ENCODE data around the gene ADAMTS2.
"Not testable (repeated sequence)": the region's sequence is repeated elsewhere in the genome, so short reads cannot be mapped to it uniquely, and the experiment has no call there.

Gene ADAMTS2

GRCh38 chr5:179298181-179298993, 46.9 kb downstream of the ADAMTS2 start:
- in situ Hi-C loops (cut with HindIII; ENCODE audit: low sequenced_read_pairs), result no loop called here

GRCh38 chr5:179297486-179298180, 47.6 kb downstream of the ADAMTS2 start:
- in situ Hi-C loops (cut with HindIII; ENCODE audit: low sequenced_read_pairs), result no loop called here

GRCh38 chr5:179297026-179297425, 48.2 kb downstream of the ADAMTS2 start:
- in situ Hi-C loops (cut with HindIII; ENCODE audit: low sequenced_read_pairs), result no loop called here

DNA sequence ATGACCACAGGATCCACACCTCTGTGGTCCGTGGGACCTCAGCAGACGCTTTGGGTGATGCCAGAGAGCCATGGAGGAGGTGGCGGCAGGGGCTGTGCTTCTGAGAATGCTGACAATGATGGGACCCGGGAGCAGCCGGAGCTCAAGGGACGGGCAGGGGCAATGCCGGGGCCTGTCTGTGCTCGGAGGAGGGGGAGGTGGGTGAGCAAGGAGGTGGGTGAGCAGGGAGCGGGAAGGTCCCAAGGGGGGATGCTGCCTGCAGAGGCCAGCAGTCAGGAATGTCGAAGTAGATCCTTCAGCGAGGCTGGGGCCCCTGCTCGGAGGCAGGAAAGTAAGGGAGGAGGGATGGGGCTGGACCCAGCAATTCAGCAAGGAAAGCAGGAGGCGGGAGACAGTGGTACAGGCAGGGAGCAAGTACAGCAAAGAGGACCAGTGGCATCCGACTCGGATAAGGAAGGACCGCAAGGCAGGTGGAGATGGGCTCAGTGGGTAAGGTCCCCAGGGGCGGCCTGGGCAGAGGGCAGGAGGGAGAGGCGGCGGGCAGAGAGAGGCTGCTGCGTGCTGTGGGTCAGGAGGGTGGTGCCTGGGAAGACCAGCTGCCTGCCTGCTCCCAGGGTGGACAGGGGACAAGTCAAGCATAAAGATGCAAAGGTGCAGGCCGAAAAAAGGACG, 49.0 kb downstream of the ADAMTS2 start:
- in situ Hi-C loops (cut with HindIII; ENCODE audit: low sequenced_read_pairs), result no loop called here

DNA sequence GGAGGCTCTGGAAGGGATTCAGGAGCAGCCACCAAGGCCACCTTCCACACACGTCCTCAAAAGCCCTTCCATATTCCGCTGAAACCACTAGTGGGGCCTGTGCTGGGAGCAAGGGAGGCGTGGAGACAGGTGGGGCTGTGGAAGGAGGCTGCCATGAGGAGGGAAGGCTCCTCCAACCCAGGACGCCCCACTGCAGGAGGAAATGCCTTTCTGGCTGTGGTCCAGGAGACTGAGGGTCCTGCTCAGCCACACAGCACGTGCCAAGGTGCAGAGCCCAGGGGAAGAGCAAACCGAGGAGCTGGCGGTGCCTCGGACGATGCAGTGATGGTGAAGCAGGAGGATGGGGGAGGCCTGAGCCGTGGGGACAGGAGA, 49.5 kb downstream of the ADAMTS2 start:
- in situ Hi-C loops (cut with HindIII; ENCODE audit: low sequenced_read_pairs), result no loop called here

DNA sequence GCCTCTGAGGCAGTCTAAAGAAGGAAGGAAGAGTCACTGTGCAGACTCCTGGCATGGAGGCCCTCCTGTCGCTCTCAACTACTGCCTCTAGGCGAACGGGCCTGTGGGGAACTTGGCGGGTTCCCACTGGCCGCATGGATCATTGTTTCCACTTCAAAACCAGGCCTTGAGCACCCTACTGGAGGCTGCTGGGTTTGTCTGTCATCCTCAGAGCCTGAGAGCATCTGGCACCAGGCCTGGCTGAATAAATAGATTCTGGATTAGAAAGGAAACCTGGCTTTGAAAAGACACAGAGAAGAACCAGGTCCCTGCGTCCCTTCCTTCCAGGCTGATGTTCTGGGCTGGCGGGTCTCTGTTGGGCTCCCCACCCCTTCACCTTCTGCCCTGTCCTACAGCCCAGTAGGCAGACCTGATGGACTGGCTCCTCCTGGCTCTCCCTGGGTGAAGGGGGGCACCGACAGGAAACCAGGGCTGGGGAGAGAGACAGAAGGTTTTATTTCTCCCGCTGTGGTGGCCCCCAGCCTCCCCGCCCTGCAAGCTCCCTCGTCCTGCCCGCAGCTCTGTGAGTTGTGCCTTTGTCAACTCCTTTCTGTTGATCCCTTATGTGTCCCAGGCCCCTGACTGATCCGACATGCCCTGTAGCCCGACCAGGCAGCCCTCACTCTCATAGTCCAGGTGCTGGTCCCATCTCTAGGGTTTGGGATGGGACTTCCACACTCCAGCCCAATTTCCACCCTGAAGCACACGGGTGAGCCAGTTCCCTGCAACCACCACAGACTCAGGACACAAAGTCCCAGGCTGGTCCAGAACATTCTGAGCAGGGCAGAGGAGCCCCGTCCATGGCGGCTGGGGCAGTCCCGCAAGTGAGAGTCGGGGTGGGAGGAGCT, 50.1 kb downstream of the ADAMTS2 start:
- in situ Hi-C loops (cut with HindIII; ENCODE audit: low sequenced_read_pairs), result no loop called here

DNA sequence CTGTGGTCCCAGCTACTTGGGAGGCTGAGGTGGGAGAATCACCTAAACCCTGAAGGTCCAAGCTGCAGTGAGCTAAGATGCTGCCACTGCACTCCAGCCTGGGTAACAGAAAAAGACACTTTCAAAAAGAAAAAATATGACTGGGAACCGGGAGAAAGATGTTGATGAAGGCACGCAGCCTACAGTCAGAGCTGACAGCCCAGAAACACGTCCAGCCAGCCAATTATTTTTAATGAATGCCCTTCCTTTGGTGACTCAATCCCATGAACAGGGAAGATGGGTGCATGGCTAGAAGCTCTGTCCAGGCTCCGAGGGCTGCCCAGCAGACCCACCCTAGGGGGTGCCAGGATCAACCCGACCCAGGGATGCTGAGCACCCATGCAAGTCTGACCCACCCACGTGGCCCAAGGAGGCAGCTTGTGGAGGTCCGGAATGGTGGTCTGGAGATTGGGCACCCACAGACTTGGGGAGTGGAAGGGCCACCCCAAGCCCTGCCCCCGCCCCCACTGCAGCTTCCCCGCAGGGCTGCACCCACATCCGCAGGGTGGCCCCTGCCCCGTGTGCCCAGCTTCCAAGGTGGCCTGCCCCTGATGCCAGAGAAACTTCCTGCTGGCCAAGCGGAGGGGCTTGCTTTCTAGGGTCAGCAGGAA, 51.0 kb downstream of the ADAMTS2 start:
- in situ Hi-C loops (cut with HindIII; ENCODE audit: low sequenced_read_pairs), result no loop called here

GRCh38 chr5:179292681-179293635, 52.3 kb downstream of the ADAMTS2 start:
- in situ Hi-C loops (cut with HindIII; ENCODE audit: low sequenced_read_pairs), result no loop called here

- in situ Hi-C loops (cut with HindIII; ENCODE audit: low sequenced_read_pairs), result no loop called here
Observed at GRCh38 chr5:179292202-179292601, 53.1 kb downstream of the ADAMTS2 start.

DNA sequence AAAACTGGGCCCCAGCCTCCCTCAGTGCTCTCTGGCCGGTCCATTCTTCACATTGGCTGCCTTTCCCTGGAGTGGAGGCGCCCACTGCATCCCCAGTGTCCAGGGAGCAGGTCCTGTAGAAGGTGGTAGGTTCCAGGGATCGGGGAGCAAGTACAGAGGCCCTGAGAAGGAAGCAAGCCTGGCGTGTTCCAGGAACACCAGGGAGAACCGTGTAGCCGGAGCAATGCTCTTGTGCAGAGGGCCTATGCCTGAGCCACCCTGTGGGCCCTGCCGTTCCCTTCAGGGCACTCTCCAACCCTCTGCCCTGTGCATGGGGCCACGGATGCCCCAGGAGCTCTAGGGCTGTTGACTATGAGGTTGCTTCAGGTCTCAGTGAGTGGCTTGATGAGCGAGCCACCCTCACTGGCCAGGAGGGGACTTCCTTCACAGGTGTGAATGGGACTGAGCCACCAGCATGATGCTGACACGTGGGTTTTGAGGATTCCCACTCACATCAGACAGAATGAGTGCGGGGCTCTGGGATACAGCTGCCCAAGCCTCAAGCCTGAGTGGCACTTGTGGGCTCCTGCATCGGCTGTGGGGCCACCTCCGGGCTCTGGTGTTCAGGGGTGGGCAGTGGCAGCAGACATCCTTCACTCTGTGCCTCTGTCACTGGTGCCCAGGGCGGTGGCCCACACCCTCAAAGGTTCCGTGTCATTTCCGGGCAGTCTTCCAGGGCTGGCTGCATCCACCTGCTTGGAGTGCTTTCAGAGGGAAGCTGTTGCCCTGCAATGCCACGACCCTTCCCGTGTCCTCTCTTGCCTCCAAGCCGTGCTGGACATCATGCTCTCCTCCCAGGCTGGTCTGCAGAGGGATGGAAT, 54.4 kb downstream of the ADAMTS2 start:
- in situ Hi-C loops (cut with HindIII; ENCODE audit: low sequenced_read_pairs), result no loop called here

- in situ Hi-C loops (cut with HindIII; ENCODE audit: low sequenced_read_pairs), result no loop called here
Observed at GRCh38 chr5:179289756-179290385, 55.4 kb downstream of the ADAMTS2 start.

DNA sequence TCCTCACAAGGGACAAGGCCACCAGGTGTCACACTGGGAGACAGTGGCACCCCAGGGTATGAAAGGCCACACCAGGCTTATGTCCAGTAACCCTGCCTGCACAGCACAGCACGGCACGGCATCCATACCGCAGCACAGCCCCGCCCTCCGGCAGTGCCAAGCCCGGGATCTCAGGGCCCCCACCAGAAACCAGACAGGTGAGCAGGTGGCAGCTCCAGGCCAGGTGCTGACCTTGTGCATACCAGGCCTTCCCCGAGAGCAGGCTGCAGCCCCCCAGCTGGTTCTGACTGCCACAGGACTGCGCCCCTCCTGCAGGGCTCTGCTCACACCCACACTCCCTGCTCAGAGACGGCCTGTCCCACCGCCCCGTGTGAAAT, 56.5 kb downstream of the ADAMTS2 start:
- in situ Hi-C loops (cut with HindIII; ENCODE audit: low sequenced_read_pairs), result no loop called here

- in situ Hi-C loops (cut with HindIII; ENCODE audit: low sequenced_read_pairs), result no loop called here
Observed at GRCh38 chr5:179288101-179288808, 57.0 kb downstream of the ADAMTS2 start.

- in situ Hi-C loops (cut with HindIII; ENCODE audit: low sequenced_read_pairs), result no loop called here
Observed at GRCh38 chr5:179287631-179288030, 57.6 kb downstream of the ADAMTS2 start.

DNA sequence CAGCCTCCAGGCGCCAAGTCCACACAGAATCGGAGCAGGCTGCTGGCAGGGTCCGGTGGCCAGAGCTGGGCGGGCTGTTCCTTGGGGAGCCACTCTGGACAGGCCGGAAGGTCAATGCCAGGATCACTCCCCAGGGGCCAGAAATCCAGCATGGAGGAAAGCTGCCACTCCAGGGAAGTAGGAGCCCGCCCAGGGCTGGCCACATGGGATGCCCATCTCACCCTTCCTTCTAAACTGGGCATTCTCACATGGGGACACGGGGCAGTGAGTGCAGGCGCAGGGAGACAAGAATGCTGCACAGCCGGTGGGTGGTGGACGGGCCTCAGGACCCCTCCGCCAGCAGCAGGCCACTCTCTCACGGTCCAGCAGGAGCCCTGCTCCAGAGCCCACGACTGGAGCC, 58.2 kb downstream of the ADAMTS2 start:
- in situ Hi-C loops (cut with HindIII; ENCODE audit: low sequenced_read_pairs), result no loop called here

DNA sequence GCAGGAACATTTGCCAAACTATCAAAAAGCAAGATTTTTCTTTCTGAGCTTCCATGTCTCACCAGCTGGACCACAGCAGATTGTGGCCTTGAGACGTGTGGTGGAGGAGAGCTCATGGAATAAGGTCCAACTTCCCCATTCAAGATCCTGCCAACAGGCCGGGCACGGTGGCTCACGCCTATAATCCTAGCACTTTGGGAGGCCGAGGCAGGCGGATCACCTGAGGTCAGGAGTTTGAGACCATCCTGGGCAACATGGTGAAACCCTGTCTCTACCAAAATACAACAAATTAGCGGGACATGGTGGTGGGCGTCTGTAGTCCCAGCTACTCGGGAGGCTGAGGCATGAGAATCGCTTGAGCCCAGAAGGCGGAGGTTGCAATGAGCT, 59.5 kb downstream of the ADAMTS2 start:
- in situ Hi-C loops (cut with HindIII; ENCODE audit: low sequenced_read_pairs), result not testable (repeated sequence)

All from DLD1 (cell line).